Upper lobe of left lung (tissue), 4 donors: ENCODE measurements around the gene IL17RC.

ENCODE experiments used
- EP300 ChIP-seq, 4 donors: sonication (generic); formaldehyde crosslinking; IDR thresholded peaks; one replicate each; pipeline ENCODE4 v1.5.1; 2017; ENCODE audit warnings: antibody characterized with exemption in 4 of 4, control low read depth in 2 of 4
- POLR2AphosphoS5 ChIP-seq, 2 donors: sonication (generic); formaldehyde crosslinking; IDR thresholded peaks; one replicate each; pipeline ENCODE4 v1.5.1; 2017; ENCODE audit warnings: antibody characterized with exemption in 2 of 2

DNA sequence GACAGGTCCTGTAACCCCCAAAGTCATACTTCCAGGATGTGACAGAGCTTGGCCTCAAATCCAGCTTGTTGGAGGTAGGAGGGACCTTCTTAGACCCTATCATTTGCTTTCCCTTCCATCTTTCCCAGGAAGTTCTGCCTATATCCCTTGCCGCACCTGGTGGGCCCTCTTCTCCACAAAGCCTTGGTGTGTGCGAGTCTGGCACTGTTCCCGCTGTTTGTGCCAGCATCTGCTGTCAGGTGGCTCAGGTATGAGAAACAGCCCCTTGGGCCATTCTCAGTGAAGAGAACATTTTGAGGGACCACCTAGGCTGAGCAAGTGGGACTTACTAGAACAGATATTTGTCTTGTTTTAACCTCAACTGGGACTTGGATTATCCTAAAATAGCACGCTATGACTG lies 13.0 kb upstream of the IL17RC start:
- TF ChIP-seq EP300 (IDR thresholded peaks at IDR 0.05), result no peak
- TF ChIP-seq POLR2AphosphoS5 (IDR thresholded peaks at IDR 0.05), result no peak
